GM10266 (cell line): ENCODE measurements around the gene ERI3.

Experiments used
- DNase-seq: peaks from one replicate; pipeline ENCODE4 v3.0.0; 2012; ENCODE audit errors: extremely low spot score
- CTCF ChIP-seq: IDR thresholded peaks from 2 replicates; pipeline ENCODE4 v1.5.1; 2012; ENCODE audit warnings: mild to moderate bottlenecking, low read depth; ENCODE audit not compliant: control insufficient read depth, insufficient read depth; ENCODE audit errors: missing control alignments

Gene ERI3

GRCh38 chr1:44377925-44378784 is 23.1 kb upstream of the ERI3 start:
- peak; percentile 53 for DNase-seq
- peak; percentile 68 for TF ChIP-seq CTCF

- no peak for DNase-seq
- no peak for TF ChIP-seq CTCF
Measured at GRCh38 chr1:44375547-44375946, 20.5 kb upstream of the ERI3 start.

GRCh38 chr1:44371206-44371605 is 16.1 kb upstream of the ERI3 start:
- DNase-seq = no peak
- no peak for TF ChIP-seq CTCF

GRCh38 chr1:44368471-44369151 is 13.6 kb upstream of the ERI3 start:
- no peak for DNase-seq
- no peak for TF ChIP-seq CTCF

GRCh38 chr1:44367944-44368343 is 12.9 kb upstream of the ERI3 start:
- no peak for DNase-seq
- TF ChIP-seq CTCF = no peak

GRCh38 chr1:44366371-44366975 is 11.4 kb upstream of the ERI3 start:
- no peak for DNase-seq
- no peak for TF ChIP-seq CTCF

- DNase-seq = no peak
- no peak for TF ChIP-seq CTCF
Measured at GRCh38 chr1:44361478-44361877, 6.4 kb upstream of the ERI3 start.
